HG02885 (cell line): ENCODE results near the gene BSPH1.
"Not testable (repeated sequence)": the region's sequence is repeated elsewhere in the genome, so short reads cannot be mapped to it uniquely, and the experiment has no call there.

ENCODE experiments used
- ATAC-seq: cut with Tn5 transposase; IDR thresholded peaks from one replicate; pipeline ENCODE4 v1.9.1; 2021; ENCODE audit warnings: mild to moderate bottlenecking; ENCODE audit not compliant: unreplicated experiment, poor library complexity

The BSPH1 gene

DNA sequence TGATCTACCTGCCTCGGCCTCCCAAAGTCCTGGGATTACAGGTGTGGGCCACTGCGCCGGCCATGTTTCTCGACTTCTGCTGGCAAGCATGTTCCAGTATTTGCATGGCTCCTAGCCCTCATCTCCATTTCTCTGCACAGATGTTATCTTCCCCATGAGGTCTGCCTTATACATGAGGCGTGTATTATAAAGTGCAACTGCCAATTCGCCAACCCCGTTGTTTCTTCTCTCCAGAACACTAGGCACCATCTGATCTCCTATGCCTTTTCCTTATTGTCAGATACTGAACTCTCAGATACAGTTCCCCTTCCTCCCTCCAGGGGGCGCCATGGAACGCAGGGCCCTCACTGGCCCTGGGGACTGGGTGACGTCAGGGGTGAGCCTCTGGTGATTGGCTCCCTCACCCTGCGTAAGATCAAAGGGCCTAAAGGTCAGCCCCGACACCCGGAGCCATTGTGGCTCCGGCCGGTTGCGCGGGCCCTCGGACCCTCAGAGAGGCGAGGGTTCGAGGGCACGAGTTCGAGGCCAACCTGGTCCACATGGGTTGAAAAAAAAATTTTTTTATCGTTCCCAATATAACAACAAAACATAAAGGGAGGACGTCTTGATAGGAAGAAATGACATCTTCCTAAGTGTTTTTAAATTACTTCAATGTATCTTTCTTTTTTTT lies 42.0 kb downstream of the BSPH1 start:
- ATAC-seq, result not testable (repeated sequence)

DNA sequence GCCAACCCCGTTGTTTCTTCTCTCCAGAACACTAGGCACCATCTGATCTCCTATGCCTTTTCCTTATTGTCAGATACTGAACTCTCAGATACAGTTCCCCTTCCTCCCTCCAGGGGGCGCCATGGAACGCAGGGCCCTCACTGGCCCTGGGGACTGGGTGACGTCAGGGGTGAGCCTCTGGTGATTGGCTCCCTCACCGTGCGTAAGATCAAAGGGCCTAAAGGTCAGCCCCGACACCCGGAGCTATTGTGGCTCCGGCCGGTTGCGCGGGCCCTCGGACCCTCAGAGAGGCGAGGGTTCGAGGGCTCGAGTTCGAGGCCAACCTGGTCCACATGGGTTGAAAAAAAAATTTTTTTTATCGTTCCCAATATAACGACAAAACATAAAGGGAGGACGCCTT lies 63.4 kb downstream of the BSPH1 start:
- not testable (repeated sequence) for ATAC-seq

GRCh38 chr19:47920107-47920506 lies 71.9 kb downstream of the BSPH1 start:
- not testable (repeated sequence) for ATAC-seq
